ENCODE results near the gene ADAMTS9.

ADAMTS9 gene

GRCh38 chr3:64658001-64658400 is 29.8 kb downstream of the ADAMTS9 start:
- no peak for TF ChIP-seq CTCF (IDR thresholded peaks at IDR 0.05; ENCODE audit: low read depth, low read length, missing control alignments)
- no peak for DNase-seq (ENCODE audit: extremely low read depth, low read depth)
- no peak overlapping the region for H3K4me3 ChIP-seq (replicated peaks; ENCODE audit: low read depth, low read length)

DNA sequence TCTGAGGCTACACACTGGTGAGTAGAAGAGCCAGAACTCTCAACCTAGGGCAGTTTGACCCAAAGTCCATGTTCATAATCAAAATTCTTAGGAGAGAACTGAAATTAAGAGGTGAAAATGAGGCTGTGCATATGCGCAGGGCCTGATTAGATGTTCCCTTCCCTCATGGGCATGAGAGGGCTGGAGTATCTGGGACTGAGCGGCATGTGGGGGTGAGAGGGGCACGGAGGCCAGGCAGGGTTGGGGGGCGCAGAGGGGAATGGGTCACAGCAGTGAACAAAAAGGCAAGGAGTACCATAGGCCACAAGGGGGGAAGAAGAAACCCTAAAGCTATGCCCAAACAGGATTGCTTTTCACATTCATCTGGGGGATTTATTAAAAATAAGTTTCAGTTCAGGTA is 31.3 kb downstream of the ADAMTS9 start:
- H3K4me3 ChIP-seq (replicated peaks; ENCODE audit: low read depth, low read length): no peak overlapping the region
- DNase-seq (ENCODE audit: extremely low read depth, low read depth): no peak
- TF ChIP-seq CTCF (IDR thresholded peaks at IDR 0.05; ENCODE audit: low read depth, low read length, missing control alignments): no peak

DNA sequence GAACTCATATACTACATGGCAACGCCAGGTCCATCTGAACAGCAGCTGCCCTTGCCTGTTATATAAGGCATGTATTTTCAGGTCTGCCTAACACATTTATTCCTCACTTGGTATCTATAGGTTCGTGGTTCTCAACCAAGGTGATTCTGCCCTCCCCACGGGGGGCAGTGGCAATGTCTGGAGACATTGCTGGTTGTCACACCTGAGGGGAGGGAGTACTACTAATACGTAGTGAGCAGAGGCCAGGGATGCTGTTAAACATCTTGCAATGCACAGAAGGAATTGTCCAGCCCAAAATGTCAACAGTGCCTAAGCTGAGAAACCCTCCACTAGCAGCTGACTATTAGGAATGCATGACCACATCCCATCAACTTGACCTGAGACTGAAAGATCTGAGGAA is 32.6 kb downstream of the ADAMTS9 start:
- no peak for TF ChIP-seq CTCF (IDR thresholded peaks at IDR 0.05; ENCODE audit: low read depth, low read length, missing control alignments)
- H3K4me3 ChIP-seq (replicated peaks; ENCODE audit: low read depth, low read length): no peak overlapping the region
- DNase-seq (ENCODE audit: extremely low read depth, low read depth): no peak

DNA sequence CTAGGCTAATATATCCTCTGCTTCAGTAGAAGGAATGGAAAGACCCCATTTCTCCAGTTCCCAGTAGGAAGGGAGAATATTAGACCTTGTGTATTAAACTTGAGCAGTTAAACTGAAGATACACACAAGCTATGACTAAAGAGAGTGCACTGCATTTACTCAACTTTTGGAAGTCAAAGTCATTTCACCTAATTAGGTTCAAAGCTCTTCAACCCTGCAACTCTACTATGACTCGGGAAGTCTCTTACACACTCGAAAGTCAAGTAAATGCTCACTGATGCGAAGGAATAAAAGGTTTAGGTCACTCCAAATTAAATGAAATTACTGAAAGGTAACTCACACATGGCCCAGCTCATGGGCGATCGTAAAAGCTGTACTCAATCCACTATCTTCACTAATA is 33.8 kb downstream of the ADAMTS9 start:
- no peak overlapping the region for H3K4me3 ChIP-seq (replicated peaks; ENCODE audit: low read depth, low read length)
- DNase-seq (ENCODE audit: extremely low read depth, low read depth): no peak
- TF ChIP-seq CTCF (IDR thresholded peaks at IDR 0.05; ENCODE audit: low read depth, low read length, missing control alignments): no peak

GRCh38 chr3:64653101-64653500 is 34.7 kb downstream of the ADAMTS9 start:
- no peak for DNase-seq (ENCODE audit: extremely low read depth, low read depth)
- no peak for TF ChIP-seq CTCF (IDR thresholded peaks at IDR 0.05; ENCODE audit: low read depth, low read length, missing control alignments)
- no peak overlapping the region for H3K4me3 ChIP-seq (replicated peaks; ENCODE audit: low read depth, low read length)

DNA sequence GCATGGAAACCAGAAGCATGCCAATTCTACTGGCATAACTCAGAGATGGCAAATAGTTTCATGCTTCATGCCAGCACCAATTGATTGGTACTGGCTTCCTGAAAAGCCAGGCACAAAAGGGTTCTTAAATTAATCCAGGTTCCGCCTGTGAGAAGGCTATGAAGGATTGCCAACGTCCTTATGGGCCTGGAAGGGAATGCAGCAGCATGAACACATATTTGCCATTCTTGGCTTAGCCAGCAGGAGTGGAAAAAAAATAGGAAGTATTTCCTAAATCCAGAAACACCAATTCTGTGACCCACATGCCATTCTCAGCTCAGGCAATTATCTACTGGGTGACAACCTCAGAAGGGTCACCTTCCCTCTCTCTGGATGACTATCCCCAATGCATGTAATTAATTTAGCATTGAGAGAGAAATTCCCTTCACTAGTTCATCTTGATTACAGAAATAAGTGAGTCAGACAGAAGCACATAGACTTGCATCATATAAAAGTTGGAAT is 36.0 kb downstream of the ADAMTS9 start:
- no peak for TF ChIP-seq CTCF (IDR thresholded peaks at IDR 0.05; ENCODE audit: low read depth, low read length, missing control alignments)
- DNase-seq (ENCODE audit: extremely low read depth, low read depth): no peak
- no peak overlapping the region for H3K4me3 ChIP-seq (replicated peaks; ENCODE audit: low read depth, low read length)

- TF ChIP-seq CTCF (IDR thresholded peaks at IDR 0.05; ENCODE audit: low read depth, low read length, missing control alignments): no peak
- H3K4me3 ChIP-seq (replicated peaks; ENCODE audit: low read depth, low read length): no peak overlapping the region
- DNase-seq (ENCODE audit: extremely low read depth, low read depth): no peak
Observed at GRCh38 chr3:64651303-64651702, 36.5 kb downstream of the ADAMTS9 start.

Measured in HFF-Myc (cell line).